Osteocyte (in vitro differentiated cells): ENCODE results near the gene SEC22A. TPM values are rescaled to one million over a fixed set of nuclear protein-coding genes. Genes with fewer than 3 reads are reported as not detected.

Source experiments
- DNase-seq: peaks from one replicate; pipeline ENCODE4 v3.0.0; 2021; ENCODE audit warnings: mixed read lengths; ENCODE audit not compliant: unreplicated experiment; ENCODE audit errors: extremely low spot score
- H3K27ac Mint-ChIP-seq: one replicate; pipeline ENCODE4 v1.8.0; 2021; ENCODE audit warnings: mild to moderate bottlenecking, mixed read lengths; ENCODE audit not compliant: unreplicated experiment
- H3K27me3 Mint-ChIP-seq: one replicate; pipeline ENCODE4 v1.8.0; 2021; ENCODE audit warnings: mixed read lengths; ENCODE audit not compliant: unreplicated experiment
- H3K36me3 Mint-ChIP-seq: one replicate; pipeline ENCODE4 v1.8.0; 2021; ENCODE audit warnings: mixed read lengths; ENCODE audit not compliant: unreplicated experiment
- H3K4me1 Mint-ChIP-seq: one replicate; pipeline ENCODE4 v1.8.0; 2021; ENCODE audit warnings: mixed read lengths; ENCODE audit not compliant: unreplicated experiment
- H3K4me3 Mint-ChIP-seq: one replicate; pipeline ENCODE4 v1.8.0; 2021; ENCODE audit warnings: mild to moderate bottlenecking, moderate library complexity, mixed read lengths; ENCODE audit not compliant: unreplicated experiment
- H3K9me3 Mint-ChIP-seq: one replicate; pipeline ENCODE4 v1.8.0; 2021; ENCODE audit warnings: mixed read lengths; ENCODE audit not compliant: unreplicated experiment
- CTCF ChIP-seq: fragments of 200-600 bp; sonication (generic); IDR thresholded peaks from 2 replicates; pipeline ENCODE4 v1.5.0; 2021; ENCODE audit warnings: antibody characterized with exemption, mild to moderate bottlenecking, moderate library complexity
- total RNA-seq: library from RNA; stranded (reverse); gene quantifications from 2 replicates; pipeline ENCODE4 v1.2.1, GENCODE V29; 2021

SEC22A gene
- total RNA-seq, 1 donor from 2014 or later, result 19.1 TPM

- no peak overlapping the region for H3K27ac Mint-ChIP-seq
- DNase-seq, result no peak
- no peak for TF ChIP-seq CTCF
- H3K9me3 Mint-ChIP-seq, result peaks cover 9% of the 10 kb centered on the region
- H3K4me1 Mint-ChIP-seq, result peaks cover 2% of the 10 kb centered on the region
- no peaks in the 10 kb centered on the region for H3K27me3 Mint-ChIP-seq
- H3K36me3 Mint-ChIP-seq, result peaks cover 51% of the 10 kb centered on the region
- no peak overlapping the region for H3K4me3 Mint-ChIP-seq
These were observed 42.4 kb downstream of the SEC22A start for GRCh38 chr3:123244128-123244527.

GRCh38 chr3:123246866-123247265, 45.1 kb downstream of the SEC22A start:
- peaks cover 39% of the 10 kb centered on the region for H3K36me3 Mint-ChIP-seq
- H3K4me1 Mint-ChIP-seq, result no peaks in the 10 kb centered on the region
- H3K9me3 Mint-ChIP-seq, result no peaks in the 10 kb centered on the region
- H3K27ac Mint-ChIP-seq, result no peak overlapping the region
- no peak overlapping the region for H3K4me3 Mint-ChIP-seq
- no peaks in the 10 kb centered on the region for H3K27me3 Mint-ChIP-seq
- no peak for DNase-seq
- TF ChIP-seq CTCF, result no peak

- DNase-seq, result no peak
- H3K4me1 Mint-ChIP-seq, result peaks cover 7% of the 10 kb centered on the region
- no peaks in the 10 kb centered on the region for H3K27me3 Mint-ChIP-seq
- H3K4me3 Mint-ChIP-seq, result no peak overlapping the region
- TF ChIP-seq CTCF, result no peak
- H3K36me3 Mint-ChIP-seq, result peaks cover 10% of the 10 kb centered on the region
- H3K27ac Mint-ChIP-seq, result no peak overlapping the region
- H3K9me3 Mint-ChIP-seq, result no peaks in the 10 kb centered on the region
These were observed 54.5 kb downstream of the SEC22A start for GRCh38 chr3:123256256-123256655.

- Mint-ChIP-seq H3K36me3 (peaks cover 7% of the 10 kb centered on the region), H3K9me3 (no peaks in the 10 kb centered on the region), H3K4me1 (peaks cover 7% of the 10 kb centered on the region), H3K27ac (peak overlapping the region; percentile 68), H3K4me3 (no peak overlapping the region), H3K27me3 (no peaks in the 10 kb centered on the region)
- no peak for DNase-seq
- no peak for TF ChIP-seq CTCF
These were observed 56.6 kb downstream of the SEC22A start for GRCh38 chr3:123258359-123258758.

GRCh38 chr3:123258811-123259420, 57.2 kb downstream of the SEC22A start:
- H3K9me3 Mint-ChIP-seq, result no peaks in the 10 kb centered on the region
- H3K4me1 Mint-ChIP-seq, result peaks cover 7% of the 10 kb centered on the region
- peak; percentile 75 for TF ChIP-seq CTCF
- H3K36me3 Mint-ChIP-seq, result peaks cover 7% of the 10 kb centered on the region
- no peak for DNase-seq
- H3K27ac Mint-ChIP-seq, result peak overlapping the region; percentile 68
- H3K4me3 Mint-ChIP-seq, result no peak overlapping the region
- no peaks in the 10 kb centered on the region for H3K27me3 Mint-ChIP-seq
